A549 treated with AZD9567 at 1 μM for 4 hours (cell line): ENCODE data around the gene RADX. TPM values are rescaled to one million over a fixed set of nuclear protein-coding genes. Genes with fewer than 3 reads are reported as not detected.

ENCODE experiments used
- total RNA-seq: library from RNA; stranded (reverse); fragments of 200-300 nt; extraction: Qiagen RNA extraction; gene quantifications from 5 replicates; pipeline ENCODE4 v1.2.3, GENCODE V29; 2022; ENCODE audit not compliant: insufficient read depth

Gene RADX, protein sequence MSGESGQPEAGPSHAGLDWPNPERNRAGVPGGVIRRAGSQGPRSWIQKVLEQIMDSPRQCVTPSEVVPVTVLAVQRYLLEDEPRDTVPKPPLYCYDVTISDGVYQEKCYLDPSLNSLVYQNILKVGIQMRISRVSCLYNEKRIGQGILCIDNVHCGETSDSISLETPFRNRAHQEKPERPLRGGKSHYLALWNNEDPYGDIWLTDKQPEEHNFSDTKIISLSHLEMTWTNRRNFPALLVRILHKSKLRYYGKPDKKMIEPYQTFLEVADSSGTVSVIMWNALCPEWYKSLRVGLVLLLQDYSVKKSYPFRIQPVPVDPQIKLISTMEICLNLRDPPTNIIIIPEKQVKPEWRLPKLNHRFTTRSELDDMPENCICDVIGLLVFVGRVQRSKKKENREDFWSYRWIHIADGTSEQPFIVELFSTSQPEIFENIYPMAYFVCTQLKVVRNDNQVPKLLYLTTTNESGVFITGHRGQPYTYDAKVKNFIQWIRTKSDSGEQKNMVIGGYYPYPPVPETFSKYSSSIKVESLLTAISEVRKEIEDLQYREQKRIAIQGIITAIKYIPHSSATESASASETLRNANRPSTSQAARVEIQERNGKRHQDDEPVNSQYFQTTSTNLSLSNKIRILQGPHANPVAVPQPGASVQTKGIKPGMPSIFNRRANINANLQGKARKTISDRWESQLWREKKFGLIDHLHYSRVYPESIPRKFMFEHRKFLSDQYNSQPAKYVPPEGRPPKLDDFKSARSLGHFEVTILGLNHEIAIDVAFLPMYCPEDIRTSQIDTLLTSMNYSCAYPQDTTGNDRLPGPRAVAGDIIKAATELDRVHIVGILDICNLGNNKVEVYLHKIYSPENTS
- total RNA-seq: 0.05 to 0.09 TPM (median 0.07 TPM) in 3 of 5 replicates, not detected in the others

DNA sequence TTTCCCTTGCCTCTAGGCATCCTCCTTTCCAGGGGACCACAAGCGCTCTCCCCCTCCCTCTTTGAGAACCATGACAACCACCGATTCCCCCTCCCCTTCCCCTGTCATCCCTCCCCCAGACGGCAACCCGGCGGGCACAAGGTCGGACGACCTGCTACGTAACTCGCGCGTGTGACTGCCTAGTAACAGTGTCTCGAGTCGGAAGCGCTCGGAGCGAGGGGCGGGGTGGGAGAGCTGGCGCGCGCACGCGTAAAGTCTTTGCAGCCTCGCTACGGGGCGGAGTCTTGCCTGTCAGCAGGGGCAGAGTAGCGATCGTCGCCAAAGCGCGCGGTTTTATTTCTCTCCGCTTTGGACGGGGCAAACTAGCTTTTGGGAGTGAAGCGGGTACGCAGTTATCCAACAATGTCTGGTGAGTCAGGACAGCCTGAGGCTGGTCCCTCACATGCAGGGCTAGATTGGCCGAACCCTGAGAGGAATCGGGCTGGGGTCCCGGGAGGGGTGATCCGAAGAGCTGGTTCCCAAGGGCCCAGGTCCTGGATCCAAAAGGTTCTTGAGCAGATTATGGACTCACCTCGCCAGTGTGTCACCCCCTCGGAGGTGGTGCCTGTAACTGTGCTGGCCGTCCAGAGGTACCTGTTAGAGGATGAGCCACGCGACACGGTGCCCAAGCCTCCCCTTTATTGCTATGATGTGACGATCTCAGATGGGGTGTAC, at the start of gene RADX:
TSS of gene RADX (plus strand) at position 300 of the 714 bp plus-strand sequence. CDS start at position 403, 103 bp downstream.

DNA sequence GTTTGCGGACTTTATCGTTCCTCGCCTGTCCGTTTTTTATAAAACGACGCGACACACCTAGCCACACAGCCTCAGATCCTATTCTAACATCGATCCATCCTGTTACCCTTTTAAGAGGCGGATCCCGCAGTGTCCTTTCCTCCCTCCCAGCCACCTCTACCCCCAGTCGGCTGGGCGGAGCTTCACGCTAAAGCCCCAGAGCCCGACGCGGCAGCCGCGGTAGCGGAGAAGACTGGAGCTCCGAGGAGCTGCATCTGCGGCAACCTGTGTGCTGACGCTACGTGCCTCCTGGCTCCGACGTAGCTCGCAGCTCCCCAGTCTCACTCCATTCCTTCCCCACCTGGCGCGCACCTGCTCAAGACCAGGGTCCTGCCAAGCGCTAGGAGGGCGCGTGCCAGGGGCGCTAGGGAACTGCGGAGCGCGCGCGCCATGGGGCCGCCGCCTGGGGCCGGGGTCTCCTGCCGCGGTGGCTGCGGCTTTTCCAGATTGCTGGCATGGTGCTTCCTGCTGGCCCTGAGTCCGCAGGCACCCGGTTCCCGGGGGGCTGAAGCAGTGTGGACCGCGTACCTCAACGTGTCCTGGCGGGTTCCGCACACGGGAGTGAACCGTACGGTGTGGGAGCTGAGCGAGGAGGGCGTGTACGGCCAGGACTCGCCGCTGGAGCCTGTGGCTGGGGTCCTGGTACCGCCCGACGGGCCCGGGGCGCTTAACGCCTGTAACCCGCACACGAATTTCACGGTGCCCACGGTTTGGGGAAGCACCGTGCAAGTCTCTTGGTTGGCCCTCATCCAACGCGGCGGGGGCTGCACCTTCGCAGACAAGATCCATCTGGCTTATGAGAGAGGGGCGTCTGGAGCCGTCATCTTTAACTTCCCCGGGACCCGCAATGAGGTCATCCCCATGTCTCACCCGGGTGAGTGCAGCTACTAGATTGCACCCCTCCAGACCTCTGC, 115.0 kb downstream of the RADX start, which contains the start of gene RNF128:
TSS of gene RNF128 (plus strand) at position 217 of the 953 bp plus-strand sequence. CDS start at position 430, 213 bp downstream.

Other genes starting within 250 kb of the RADX start
- 0.02 to 0.12 TPM (median 0.06 TPM) in 4 of 5 replicates, not detected in the other for gene RNF128, start 114.7 kb downstream of the RADX start, total RNA-seq
- 0.84 to 2.4 TPM (median 1.1 TPM) in 5 replicates for gene TBC1D8B, start 190.7 kb downstream of the RADX start, total RNA-seq